Neural cell (in vitro differentiated cells): ENCODE results near the gene AP1S2.

Experiments used
- RAD21 ChIP-seq: fragments of 450-650 bp; conservative IDR thresholded peaks from 2 replicates; pipeline ENCODE4 v1.6.1; 2014; ENCODE audit warnings: antibody characterized with exemption, mild to moderate bottlenecking, moderate library complexity
- SMC3 ChIP-seq: fragments of 450-650 bp; conservative IDR thresholded peaks from 2 replicates; pipeline ENCODE4 v1.6.1; 2014; ENCODE audit warnings: antibody characterized with exemption, mild to moderate bottlenecking, moderate library complexity; ENCODE audit not compliant: poor library complexity
- TF ChIP-seq, protein P1 (sequence below): fragments of 450-650 bp; IDR thresholded peaks from 2 replicates; pipeline ENCODE4 v1.5.1; 2014; ENCODE audit warnings: antibody characterized with exemption, mild to moderate bottlenecking, moderate library complexity; ENCODE audit not compliant: poor library complexity, severe bottlenecking
- TF ChIP-seq, protein P2 (sequence below): IDR thresholded peaks from 2 replicates; pipeline ENCODE4 v1.6.1; 2012; ENCODE audit warnings: borderline replicate concordance

DNA sequence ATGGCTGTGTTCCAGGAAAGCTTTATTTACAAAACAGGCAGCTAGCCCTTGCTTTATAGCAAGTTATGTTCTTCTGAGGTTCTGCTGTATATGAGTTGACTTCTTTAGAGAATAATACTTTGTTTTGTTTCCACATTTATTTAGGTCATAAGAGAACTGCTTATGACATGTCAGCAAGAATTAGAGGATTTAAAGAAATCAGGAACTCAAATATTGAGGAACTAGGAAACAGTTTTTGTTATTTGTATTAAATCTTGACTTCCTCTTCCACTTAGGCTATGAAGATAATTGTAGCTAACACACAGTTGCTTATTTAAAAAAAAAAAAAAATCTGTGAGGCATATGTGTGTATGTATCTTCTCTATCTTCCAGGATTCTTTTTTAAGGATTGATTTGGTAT lies 50.0 kb downstream of the AP1S2 start:
- no peak for TF ChIP-seq RAD21
- TF ChIP-seq SMC3, result no peak
- TF ChIP-seq, protein P1, sequence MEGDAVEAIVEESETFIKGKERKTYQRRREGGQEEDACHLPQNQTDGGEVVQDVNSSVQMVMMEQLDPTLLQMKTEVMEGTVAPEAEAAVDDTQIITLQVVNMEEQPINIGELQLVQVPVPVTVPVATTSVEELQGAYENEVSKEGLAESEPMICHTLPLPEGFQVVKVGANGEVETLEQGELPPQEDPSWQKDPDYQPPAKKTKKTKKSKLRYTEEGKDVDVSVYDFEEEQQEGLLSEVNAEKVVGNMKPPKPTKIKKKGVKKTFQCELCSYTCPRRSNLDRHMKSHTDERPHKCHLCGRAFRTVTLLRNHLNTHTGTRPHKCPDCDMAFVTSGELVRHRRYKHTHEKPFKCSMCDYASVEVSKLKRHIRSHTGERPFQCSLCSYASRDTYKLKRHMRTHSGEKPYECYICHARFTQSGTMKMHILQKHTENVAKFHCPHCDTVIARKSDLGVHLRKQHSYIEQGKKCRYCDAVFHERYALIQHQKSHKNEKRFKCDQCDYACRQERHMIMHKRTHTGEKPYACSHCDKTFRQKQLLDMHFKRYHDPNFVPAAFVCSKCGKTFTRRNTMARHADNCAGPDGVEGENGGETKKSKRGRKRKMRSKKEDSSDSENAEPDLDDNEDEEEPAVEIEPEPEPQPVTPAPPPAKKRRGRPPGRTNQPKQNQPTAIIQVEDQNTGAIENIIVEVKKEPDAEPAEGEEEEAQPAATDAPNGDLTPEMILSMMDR, result no peak
- TF ChIP-seq, protein P2, sequence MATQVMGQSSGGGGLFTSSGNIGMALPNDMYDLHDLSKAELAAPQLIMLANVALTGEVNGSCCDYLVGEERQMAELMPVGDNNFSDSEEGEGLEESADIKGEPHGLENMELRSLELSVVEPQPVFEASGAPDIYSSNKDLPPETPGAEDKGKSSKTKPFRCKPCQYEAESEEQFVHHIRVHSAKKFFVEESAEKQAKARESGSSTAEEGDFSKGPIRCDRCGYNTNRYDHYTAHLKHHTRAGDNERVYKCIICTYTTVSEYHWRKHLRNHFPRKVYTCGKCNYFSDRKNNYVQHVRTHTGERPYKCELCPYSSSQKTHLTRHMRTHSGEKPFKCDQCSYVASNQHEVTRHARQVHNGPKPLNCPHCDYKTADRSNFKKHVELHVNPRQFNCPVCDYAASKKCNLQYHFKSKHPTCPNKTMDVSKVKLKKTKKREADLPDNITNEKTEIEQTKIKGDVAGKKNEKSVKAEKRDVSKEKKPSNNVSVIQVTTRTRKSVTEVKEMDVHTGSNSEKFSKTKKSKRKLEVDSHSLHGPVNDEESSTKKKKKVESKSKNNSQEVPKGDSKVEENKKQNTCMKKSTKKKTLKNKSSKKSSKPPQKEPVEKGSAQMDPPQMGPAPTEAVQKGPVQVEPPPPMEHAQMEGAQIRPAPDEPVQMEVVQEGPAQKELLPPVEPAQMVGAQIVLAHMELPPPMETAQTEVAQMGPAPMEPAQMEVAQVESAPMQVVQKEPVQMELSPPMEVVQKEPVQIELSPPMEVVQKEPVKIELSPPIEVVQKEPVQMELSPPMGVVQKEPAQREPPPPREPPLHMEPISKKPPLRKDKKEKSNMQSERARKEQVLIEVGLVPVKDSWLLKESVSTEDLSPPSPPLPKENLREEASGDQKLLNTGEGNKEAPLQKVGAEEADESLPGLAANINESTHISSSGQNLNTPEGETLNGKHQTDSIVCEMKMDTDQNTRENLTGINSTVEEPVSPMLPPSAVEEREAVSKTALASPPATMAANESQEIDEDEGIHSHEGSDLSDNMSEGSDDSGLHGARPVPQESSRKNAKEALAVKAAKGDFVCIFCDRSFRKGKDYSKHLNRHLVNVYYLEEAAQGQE, result no peak
